Liver (tissue), 9 donors: ENCODE measurements around the gene ZMYM4. TPM values are rescaled to one million over a fixed set of nuclear protein-coding genes. Genes with fewer than 3 reads are reported as not detected.

Source experiments
- DNase-seq: peaks from one replicate; pipeline ENCODE4 v3.0.0-alpha.2; 2017; ENCODE audit warnings: low spot score
- H3K27ac ChIP-seq, 2 donors: one replicate each; pipeline ENCODE4 v1.7.0; 2013; ENCODE audit warnings: inconsistent platforms in 2 of 2, low read length in 2 of 2, control low read depth in 1 of 2, low read depth in 1 of 2, mild to moderate bottlenecking in 1 of 2
- H3K27me3 ChIP-seq, 4 donors: one replicate each; pipeline versions ENCODE4 v1.6.1 to v1.7.0; 2013; ENCODE audit warnings: low read length in 3 of 4, inconsistent platforms in 1 of 4, mild to moderate bottlenecking in 1 of 4, moderate library complexity in 1 of 4; ENCODE audit not compliant: control insufficient read depth in 4 of 4, insufficient read depth in 4 of 4
- H3K36me3 ChIP-seq, 4 donors: one replicate each; pipeline versions ENCODE4 v1.6.1 to v1.7.0; 2013; ENCODE audit warnings: low read length in 3 of 4, mild to moderate bottlenecking in 3 of 4, low read depth in 1 of 4, moderate library complexity in 1 of 4; ENCODE audit not compliant: control insufficient read depth in 4 of 4, insufficient read depth in 3 of 4
- H3K4me1 ChIP-seq, 4 donors: one replicate each; pipeline versions ENCODE4 v1.6.1 to v1.7.0; 2013; ENCODE audit warnings: low read length in 3 of 4, mild to moderate bottlenecking in 3 of 4, moderate library complexity in 1 of 4; ENCODE audit not compliant: control insufficient read depth in 4 of 4, insufficient read depth in 4 of 4
- H3K4me3 ChIP-seq, 3 donors: one replicate each; pipeline versions ENCODE4 v1.6.1 to v1.7.0; 2013; ENCODE audit warnings: low read length in 3 of 3, control low read depth in 1 of 3, low read depth in 1 of 3, mild to moderate bottlenecking in 1 of 3
- H3K9ac ChIP-seq, 2 donors: one replicate each; pipeline ENCODE4 v1.7.0; 2013; ENCODE audit warnings: low read length in 2 of 2, mild to moderate bottlenecking in 2 of 2, moderate library complexity in 2 of 2, control low read depth in 1 of 2, low read depth in 1 of 2
- H3K9me3 ChIP-seq, 4 donors: one replicate each; pipeline versions ENCODE4 v1.6.1 to v1.7.0; 2013; ENCODE audit warnings: low read length in 3 of 4; ENCODE audit not compliant: control insufficient read depth in 4 of 4
- CTCF ChIP-seq: fragments of 150-350 bp; IDR thresholded peaks from 2 replicates; pipeline ENCODE4 v1.5.1; 2017; ENCODE audit warnings: improper control_type of control experiment, low read depth, low read length; ENCODE audit not compliant: missing input control
- EGR1 ChIP-seq, 2 donors: IDR thresholded peaks; 2 replicates each; pipeline ENCODE4 v1.6.1; 2016 to 2018; ENCODE audit warnings: antibody characterized with exemption in 2 of 2, low read depth in 2 of 2
- FOXA1 ChIP-seq: IDR thresholded peaks from 2 replicates; pipeline ENCODE4 v1.6.1; 2016; ENCODE audit warnings: antibody characterized with exemption
- FOXA2 ChIP-seq: IDR thresholded peaks from 2 replicates; pipeline ENCODE4 v1.6.1; 2016; ENCODE audit warnings: antibody characterized with exemption
- GABPA ChIP-seq, 2 donors: IDR thresholded peaks in 1 of 2; conservative IDR thresholded peaks in 1 of 2; 2 replicates each; pipeline ENCODE4 v1.6.1; 2016; ENCODE audit warnings: antibody characterized with exemption in 2 of 2, mild to moderate bottlenecking in 1 of 2, moderate library complexity in 1 of 2
- HNF4A ChIP-seq, 2 donors: conservative IDR thresholded peaks; 2 replicates each; pipeline ENCODE4 v1.6.1; 2016; ENCODE audit warnings: antibody characterized with exemption in 2 of 2, mild to moderate bottlenecking in 2 of 2
- HNF4G ChIP-seq: IDR thresholded peaks from 2 replicates; pipeline ENCODE4 v1.6.1; 2016; ENCODE audit warnings: antibody characterized with exemption
- JUND ChIP-seq, 2 donors: IDR thresholded peaks; 2 replicates each; pipeline ENCODE4 v1.6.1; 2016; ENCODE audit warnings: antibody characterized with exemption in 2 of 2
- RAD21 ChIP-seq, 2 donors: IDR thresholded peaks; 2 replicates each; pipeline ENCODE4 v1.6.1; 2016; ENCODE audit warnings: antibody characterized with exemption in 2 of 2, mild to moderate bottlenecking in 2 of 2
- RXRA ChIP-seq, 2 donors: IDR thresholded peaks; 2 replicates each; pipeline ENCODE4 v1.6.1; 2017 to 2018; ENCODE audit warnings: antibody characterized with exemption in 2 of 2, mild to moderate bottlenecking in 1 of 2
- SP1 ChIP-seq: IDR thresholded peaks from 2 replicates; pipeline ENCODE4 v1.6.1; 2018; ENCODE audit warnings: antibody characterized with exemption, mild to moderate bottlenecking
- TAF1 ChIP-seq: conservative IDR thresholded peaks from 2 replicates; pipeline ENCODE4 v1.6.1; 2016; ENCODE audit warnings: antibody characterized with exemption, mild to moderate bottlenecking
- YY1 ChIP-seq: IDR thresholded peaks from 2 replicates; pipeline ENCODE4 v1.6.1; 2016; ENCODE audit warnings: antibody characterized with exemption, mild to moderate bottlenecking
- WGBS: extraction: QIAGEN DNeasy Blood & Tissue Kit; methylation state at CpG from one replicate; pipeline ENCODE4 v1.1.7; 2013; 5-methylcytosine and 5-hydroxymethylcytosine counted together
- polyA plus RNA-seq, 2 donors: library from polyadenylated mRNA; stranded (reverse) in 1 of 2; unstranded in 1 of 2; fragments of 200-250 nt in 1 of 2; fragments of >200 nt in 1 of 2; fragmentation: Nextera tagmentation in 1 of 2; extraction: Ambion mirVana in 1 of 2; gene quantifications; one replicate each; pipeline versions ENCODE4 v1.2.1 to v1.2.3, GENCODE V29; 2013 to 2015
- total RNA-seq, 2 donors: library from RNA; depleted of rRNA; stranded (reverse); fragments of >200 nt; gene quantifications; one replicate each; pipeline ENCODE4 v1.2.3, GENCODE V29; 2014
- TF ChIP-seq, protein P1 (sequence below): IDR thresholded peaks from 2 replicates; pipeline ENCODE4 v1.6.1; 2016; ENCODE audit warnings: antibody characterized with exemption
- TF ChIP-seq, protein P2 (sequence below): IDR thresholded peaks from 2 replicates; pipeline ENCODE4 v1.6.1; 2016; ENCODE audit warnings: antibody characterized with exemption, mild to moderate bottlenecking
- TF ChIP-seq, protein P3 (sequence below): IDR thresholded peaks from 2 replicates; pipeline ENCODE4 v1.6.1; 2016; ENCODE audit warnings: antibody characterized with exemption
- donor health status: healthy.
- donor health status: healthy.
- donor health status: healthy.
- donor health status: healthy.
- donor health status: healthy.

ZMYM4 gene
- total and polyA plus RNA-seq, 4 donors: 5.3 to 16.8 (median 10.5) TPM

- Histone ChIP-seq H3K9ac (no peak overlapping the region), H3K27ac (no peak overlapping the region)
- WGBS: 89% methylated on average over 4 of the region's 4 CpGs
Observed at GRCh38 chr1:35442734-35443133, 174.2 kb downstream of the ZMYM4 start.

DNA sequence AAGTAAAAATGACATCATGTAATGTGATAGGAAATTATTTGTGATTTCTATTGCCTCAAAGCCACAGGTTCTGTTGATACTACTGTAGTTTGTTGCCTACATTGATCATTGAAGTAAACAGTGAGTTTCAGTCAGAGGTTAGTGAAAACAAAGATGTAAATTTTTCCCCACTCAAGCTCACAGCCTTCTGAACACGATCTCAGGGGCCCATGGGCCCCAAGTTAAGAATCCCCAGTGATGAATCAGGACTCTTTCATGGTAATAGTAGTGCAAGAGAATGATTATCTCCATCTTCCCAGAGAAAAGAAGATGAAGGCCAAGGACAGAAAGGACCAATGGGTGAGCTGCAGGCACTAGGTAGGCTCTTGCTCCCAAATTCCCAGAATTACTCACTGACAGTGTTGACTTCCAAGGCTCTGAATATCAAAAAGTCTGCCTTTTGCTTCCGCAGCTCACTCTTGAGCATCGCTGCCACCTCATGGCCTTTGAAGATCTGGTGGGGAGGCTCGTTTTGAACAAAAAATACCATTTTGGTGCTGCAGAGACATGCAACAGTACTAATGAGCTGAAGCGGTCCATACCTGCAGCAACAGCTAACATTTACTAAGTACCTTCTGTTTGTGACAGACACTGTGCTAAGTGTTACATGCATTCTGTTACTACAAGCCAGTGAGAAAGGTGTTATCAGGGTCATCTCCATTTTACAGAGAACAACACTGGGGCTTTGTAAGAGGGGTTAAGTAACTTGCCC, 175.4 kb downstream of the ZMYM4 start:
- 90% methylated on average over 5 of the region's 5 CpGs for WGBS
- no peak for DNase-seq
- no peaks in the 10 kb centered on the region for H3K9me3 ChIP-seq
- no peak overlapping the region for H3K27ac ChIP-seq
- H3K36me3 ChIP-seq: peaks cover 10 to 56% (median 53%) of the 10 kb centered on the region in 4 donors
- no peaks in the 10 kb centered on the region for H3K27me3 ChIP-seq
- H3K4me1 ChIP-seq: peaks cover 5 to 14% (median 12%) of the 10 kb centered on the region in 4 donors
- H3K9ac ChIP-seq: no peak overlapping the region
- H3K4me3 ChIP-seq: no peak overlapping the region
- no peak for TF ChIP-seq JUND (IDR thresholded peaks at IDR 0.05)
- TF ChIP-seq YY1: no peak
- TF ChIP-seq, protein P1, sequence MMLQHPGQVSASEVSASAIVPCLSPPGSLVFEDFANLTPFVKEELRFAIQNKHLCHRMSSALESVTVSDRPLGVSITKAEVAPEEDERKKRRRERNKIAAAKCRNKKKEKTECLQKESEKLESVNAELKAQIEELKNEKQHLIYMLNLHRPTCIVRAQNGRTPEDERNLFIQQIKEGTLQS: no peak
- no peak for TF ChIP-seq GABPA (IDR thresholded peaks at IDR 0.05 in 1 of 2, conservative IDR thresholded peaks at IDR 0.05 in 1 of 2)
- no peak for TF ChIP-seq HNF4G
- TF ChIP-seq, protein P2, sequence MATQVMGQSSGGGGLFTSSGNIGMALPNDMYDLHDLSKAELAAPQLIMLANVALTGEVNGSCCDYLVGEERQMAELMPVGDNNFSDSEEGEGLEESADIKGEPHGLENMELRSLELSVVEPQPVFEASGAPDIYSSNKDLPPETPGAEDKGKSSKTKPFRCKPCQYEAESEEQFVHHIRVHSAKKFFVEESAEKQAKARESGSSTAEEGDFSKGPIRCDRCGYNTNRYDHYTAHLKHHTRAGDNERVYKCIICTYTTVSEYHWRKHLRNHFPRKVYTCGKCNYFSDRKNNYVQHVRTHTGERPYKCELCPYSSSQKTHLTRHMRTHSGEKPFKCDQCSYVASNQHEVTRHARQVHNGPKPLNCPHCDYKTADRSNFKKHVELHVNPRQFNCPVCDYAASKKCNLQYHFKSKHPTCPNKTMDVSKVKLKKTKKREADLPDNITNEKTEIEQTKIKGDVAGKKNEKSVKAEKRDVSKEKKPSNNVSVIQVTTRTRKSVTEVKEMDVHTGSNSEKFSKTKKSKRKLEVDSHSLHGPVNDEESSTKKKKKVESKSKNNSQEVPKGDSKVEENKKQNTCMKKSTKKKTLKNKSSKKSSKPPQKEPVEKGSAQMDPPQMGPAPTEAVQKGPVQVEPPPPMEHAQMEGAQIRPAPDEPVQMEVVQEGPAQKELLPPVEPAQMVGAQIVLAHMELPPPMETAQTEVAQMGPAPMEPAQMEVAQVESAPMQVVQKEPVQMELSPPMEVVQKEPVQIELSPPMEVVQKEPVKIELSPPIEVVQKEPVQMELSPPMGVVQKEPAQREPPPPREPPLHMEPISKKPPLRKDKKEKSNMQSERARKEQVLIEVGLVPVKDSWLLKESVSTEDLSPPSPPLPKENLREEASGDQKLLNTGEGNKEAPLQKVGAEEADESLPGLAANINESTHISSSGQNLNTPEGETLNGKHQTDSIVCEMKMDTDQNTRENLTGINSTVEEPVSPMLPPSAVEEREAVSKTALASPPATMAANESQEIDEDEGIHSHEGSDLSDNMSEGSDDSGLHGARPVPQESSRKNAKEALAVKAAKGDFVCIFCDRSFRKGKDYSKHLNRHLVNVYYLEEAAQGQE: no peak
- TF ChIP-seq FOXA1: no peak
- TF ChIP-seq FOXA2: no peak
- no peak for TF ChIP-seq RAD21 (IDR thresholded peaks at IDR 0.05)
- no peak for TF ChIP-seq TAF1

More at GRCh38 chr1:35442734-35443133, 174.2 kb downstream of the ZMYM4 start:
- H3K36me3 ChIP-seq: peaks cover 10 to 63% (median 57%) of the 10 kb centered on the region in 4 donors
- H3K4me3 ChIP-seq: no peak overlapping the region
- peaks cover 0 to 2% (median 1%) of the 10 kb centered on the region in 4 donors for H3K4me1 ChIP-seq
- no peaks in the 10 kb centered on the region for H3K9me3 ChIP-seq
- TF ChIP-seq FOXA1: no peak
- no peak for TF ChIP-seq SP1
- TF ChIP-seq RAD21 (IDR thresholded peaks at IDR 0.05): no peak
- TF ChIP-seq FOXA2: no peak
- TF ChIP-seq, protein P3, sequence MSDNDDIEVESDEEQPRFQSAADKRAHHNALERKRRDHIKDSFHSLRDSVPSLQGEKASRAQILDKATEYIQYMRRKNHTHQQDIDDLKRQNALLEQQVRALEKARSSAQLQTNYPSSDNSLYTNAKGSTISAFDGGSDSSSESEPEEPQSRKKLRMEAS: no peak
- no peak for TF ChIP-seq TAF1
- no peak for TF ChIP-seq JUND (IDR thresholded peaks at IDR 0.05)
- no peak for TF ChIP-seq HNF4G
- TF ChIP-seq RXRA (IDR thresholded peaks at IDR 0.05): no peak
- TF ChIP-seq, protein P1: no peak
- TF ChIP-seq HNF4A (conservative IDR thresholded peaks at IDR 0.05): no peak
- no peak for TF ChIP-seq CTCF
- TF ChIP-seq EGR1 (IDR thresholded peaks at IDR 0.05; ENCODE audit: low read depth in 2 of 2): no peak
- TF ChIP-seq GABPA (IDR thresholded peaks at IDR 0.05 in 1 of 2, conservative IDR thresholded peaks at IDR 0.05 in 1 of 2): no peak
- TF ChIP-seq, protein P2: no peak
- no peak for TF ChIP-seq YY1
- DNase-seq: no peak
- H3K27me3 ChIP-seq: no peaks in the 10 kb centered on the region
